GM18907 (cell line): ENCODE measurements around the gene KRTAP3-2.

Source experiments
- ATAC-seq: cut with Tn5 transposase; IDR thresholded peaks from one replicate; pipeline ENCODE4 v1.9.1; 2021; ENCODE audit warnings: mild to moderate bottlenecking, moderate library complexity; ENCODE audit not compliant: unreplicated experiment

Gene KRTAP3-2

GRCh38 chr17:40974366-40974765 lies 25.3 kb downstream of the KRTAP3-2 start:
- no peak for ATAC-seq

- ATAC-seq: no peak
These were observed 32.1 kb downstream of the KRTAP3-2 start for GRCh38 chr17:40967582-40967981.

GRCh38 chr17:40966848-40967247 lies 32.9 kb downstream of the KRTAP3-2 start, which contains the start of gene KRT39:
TSS of gene KRT39 (minus strand) at chr17:40966948. CDS start at chr17:40966856, 92 bp downstream.
- ATAC-seq: no peak

- no peak for ATAC-seq
These were observed 35.9 kb downstream of the KRTAP3-2 start for GRCh38 chr17:40963838-40964237.

GRCh38 chr17:40962059-40962561 lies 37.6 kb downstream of the KRTAP3-2 start:
- ATAC-seq: no peak

GRCh38 chr17:40961591-40961990 lies 38.1 kb downstream of the KRTAP3-2 start:
- ATAC-seq: no peak

- ATAC-seq: no peak
These were observed 39.6 kb downstream of the KRTAP3-2 start for GRCh38 chr17:40960144-40960543.

GRCh38 chr17:40958086-40958953 lies 41.4 kb downstream of the KRTAP3-2 start:
- no peak for ATAC-seq

- ATAC-seq: no peak
These were observed 43.1 kb downstream of the KRTAP3-2 start for GRCh38 chr17:40956401-40957254.

- ATAC-seq: no peak
These were observed 45.8 kb downstream of the KRTAP3-2 start for GRCh38 chr17:40953881-40954280.

GRCh38 chr17:40952661-40953060 lies 47.0 kb downstream of the KRTAP3-2 start:
- no peak for ATAC-seq

- ATAC-seq: no peak
These were observed 47.6 kb downstream of the KRTAP3-2 start for GRCh38 chr17:40952154-40952553.

GRCh38 chr17:40951011-40951622 lies 48.6 kb downstream of the KRTAP3-2 start:
- no peak for ATAC-seq

GRCh38 chr17:40950176-40950575 lies 49.5 kb downstream of the KRTAP3-2 start:
- no peak for ATAC-seq

GRCh38 chr17:40949418-40949817 lies 50.3 kb downstream of the KRTAP3-2 start:
- no peak for ATAC-seq
